ENCODE measurements around the gene CNTNAP5.

Gene CNTNAP5

GRCh38 chr2:124485659-124486058 lies 460.6 kb downstream of the CNTNAP5 start:
- no peak for DNase-seq

GRCh38 chr2:124489686-124490085 lies 464.6 kb downstream of the CNTNAP5 start:
- no peak for DNase-seq

DNA sequence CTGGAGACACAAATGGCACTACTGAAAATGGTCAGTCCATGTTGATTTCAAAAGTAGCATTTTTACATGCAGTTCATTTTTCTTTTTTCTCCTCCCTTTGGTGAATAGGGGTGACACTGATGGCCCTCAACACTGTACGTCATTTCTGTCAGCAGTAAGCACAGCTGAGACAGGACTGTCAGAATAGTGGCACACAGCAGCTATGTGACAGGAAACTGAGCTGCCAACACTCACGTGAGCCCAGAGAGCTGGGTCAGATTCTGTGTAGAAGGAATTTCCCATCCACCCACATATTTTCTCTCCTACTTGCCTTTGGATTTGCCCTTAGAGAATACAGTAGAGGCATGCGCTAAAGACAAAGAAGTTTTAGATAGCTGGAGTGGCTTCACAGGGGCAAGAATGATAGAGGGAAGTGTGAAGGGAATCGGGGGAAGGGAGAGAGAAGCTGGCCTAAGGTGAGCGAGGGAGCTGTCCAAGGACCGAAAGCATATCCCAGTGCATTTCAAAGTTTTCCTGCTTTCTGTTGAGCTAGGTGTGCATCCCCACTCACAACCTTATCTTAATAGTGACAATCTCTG lies 476.6 kb downstream of the CNTNAP5 start:
- no peak for DNase-seq

DNA sequence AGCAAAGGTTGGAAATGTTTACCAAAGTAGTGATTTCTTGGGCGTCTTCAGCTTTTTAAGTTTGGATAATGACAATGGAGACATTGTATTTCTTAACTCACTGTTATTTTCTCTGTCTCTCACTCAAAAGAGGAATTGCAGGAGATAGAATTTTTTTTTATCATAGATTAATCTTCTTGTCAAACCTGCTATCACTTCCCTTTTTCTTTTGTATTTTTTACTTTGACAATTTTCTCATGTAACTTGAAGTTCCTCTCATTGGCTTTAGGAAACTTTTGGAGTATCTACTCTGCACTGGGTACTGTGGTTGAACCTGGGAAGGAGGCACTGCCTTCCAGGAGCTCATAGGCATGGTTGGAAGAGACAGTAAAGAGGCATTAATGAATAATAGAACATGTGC lies 489.1 kb downstream of the CNTNAP5 start:
- DNase-seq = no peak

DNA sequence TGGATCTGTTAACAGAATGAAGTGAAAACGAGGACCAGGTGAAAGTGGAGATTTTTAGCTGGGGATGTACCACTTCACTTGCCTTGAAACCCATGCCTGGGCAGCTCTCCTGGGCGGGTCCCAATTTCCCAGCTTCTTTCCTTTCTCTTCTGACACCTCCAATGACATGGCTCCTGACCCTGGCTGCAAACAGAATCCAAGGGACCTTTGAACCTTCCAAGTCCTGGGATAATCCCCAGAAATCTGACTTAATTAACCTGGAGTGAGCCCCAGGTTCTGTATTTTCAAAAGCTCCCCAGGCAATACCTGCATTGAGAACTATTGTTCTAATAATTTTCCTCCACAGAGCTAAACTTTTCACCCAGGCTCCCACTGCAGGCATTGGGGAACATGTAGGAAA lies 495.9 kb downstream of the CNTNAP5 start:
- DNase-seq = no peak

- DNase-seq = no peak
Measured at GRCh38 chr2:124523096-124523495, 498.0 kb downstream of the CNTNAP5 start.

DNA sequence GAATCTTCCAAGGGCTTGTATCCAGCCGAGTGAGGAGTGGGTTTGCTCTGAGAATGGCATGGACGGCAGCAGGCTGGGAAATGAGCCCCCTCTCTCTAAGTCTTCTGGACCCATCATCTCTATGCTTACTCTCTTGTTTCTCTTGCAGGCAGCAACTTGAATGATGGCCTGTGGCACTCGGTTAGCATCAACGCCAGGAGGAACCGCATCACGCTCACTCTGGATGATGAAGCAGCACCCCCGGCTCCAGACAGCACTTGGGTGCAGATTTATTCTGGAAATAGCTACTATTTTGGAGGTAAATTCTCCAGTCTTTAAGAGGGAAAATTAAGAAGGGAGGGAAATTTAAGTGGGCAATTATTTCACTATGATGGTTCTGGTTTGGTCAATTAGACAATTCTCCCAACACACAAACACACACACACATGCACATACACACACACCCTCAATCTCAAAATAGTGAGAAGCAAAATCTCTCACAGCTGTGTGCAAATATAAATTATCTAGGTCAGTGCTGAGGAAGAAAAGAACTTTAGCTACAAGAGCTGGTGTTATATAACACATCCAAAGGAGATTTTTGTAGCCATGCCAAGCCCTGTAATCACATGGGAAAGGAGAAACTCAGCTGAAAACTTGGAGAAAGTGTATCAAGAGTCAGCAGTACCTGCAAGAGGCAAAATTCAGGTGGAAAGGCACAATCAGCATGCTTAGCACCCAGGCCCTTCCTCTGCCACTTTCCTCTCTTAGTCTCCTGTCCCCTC lies 499.2 kb downstream of the CNTNAP5 start:
- DNase-seq = no peak

- no peak for DNase-seq
Measured at GRCh38 chr2:124526221-124526620, 501.1 kb downstream of the CNTNAP5 start.

DNA sequence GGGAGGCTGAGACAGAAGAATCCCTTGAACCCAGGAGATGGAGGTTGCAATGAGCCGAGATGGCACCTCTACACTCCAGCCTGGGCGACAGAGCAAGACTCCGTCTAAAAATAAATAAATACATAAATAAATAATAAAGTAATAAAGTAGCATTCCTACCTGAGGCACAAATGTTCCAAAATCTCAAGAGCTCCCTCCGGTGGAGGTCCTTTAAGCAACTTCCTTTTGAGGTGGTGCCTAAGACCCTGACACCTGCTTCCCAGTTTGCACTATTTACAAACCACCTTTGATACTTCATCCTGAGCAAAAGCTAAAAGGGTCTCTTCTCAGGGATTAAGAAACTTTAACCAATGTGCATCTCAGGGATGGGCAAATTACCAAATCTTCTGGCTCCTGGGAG lies 505.1 kb downstream of the CNTNAP5 start:
- DNase-seq = no peak

- no peak for DNase-seq
Measured at GRCh38 chr2:124533226-124533954, 508.3 kb downstream of the CNTNAP5 start.

DNA sequence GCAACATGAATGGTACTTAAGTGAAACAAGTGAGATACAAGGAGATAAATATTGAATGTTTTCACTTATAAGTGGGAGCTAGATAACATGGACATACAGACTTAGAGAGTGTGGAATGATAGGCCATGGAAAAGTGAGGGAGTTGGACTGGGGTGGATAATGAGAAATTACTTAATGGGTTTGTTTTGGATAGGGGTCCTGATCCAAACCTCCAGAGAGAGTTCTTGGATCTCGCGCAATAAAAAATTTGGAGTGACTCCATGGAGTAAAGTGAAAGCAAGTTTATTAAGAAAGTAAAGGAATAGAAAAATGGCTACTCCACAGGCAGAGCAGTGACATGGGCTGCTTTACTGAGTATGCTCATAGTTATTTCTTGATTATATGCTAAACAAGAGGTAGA lies 508.9 kb downstream of the CNTNAP5 start:
- DNase-seq = no peak

DNA sequence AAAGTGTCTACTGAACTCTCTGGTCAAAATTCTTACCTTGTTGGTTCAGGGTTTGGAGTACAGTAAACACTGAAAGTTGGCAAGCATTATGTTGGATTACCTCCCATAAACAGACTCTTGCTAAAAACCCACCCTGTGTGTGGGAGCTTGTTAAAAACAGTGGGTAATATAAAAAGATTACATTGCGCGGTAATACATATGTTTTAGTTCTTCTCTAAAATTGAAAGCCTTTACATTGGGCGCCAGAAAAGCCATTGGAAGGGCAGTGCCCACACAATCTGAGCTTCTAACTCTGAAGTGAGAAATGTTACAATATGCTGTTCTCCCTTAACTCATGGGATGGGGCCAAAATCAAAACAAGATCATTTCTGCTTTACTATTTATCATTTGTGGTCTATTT lies 510.7 kb downstream of the CNTNAP5 start:
- DNase-seq = no peak

- DNase-seq = no peak
Measured at GRCh38 chr2:124536591-124536990, 511.5 kb downstream of the CNTNAP5 start.

DNA sequence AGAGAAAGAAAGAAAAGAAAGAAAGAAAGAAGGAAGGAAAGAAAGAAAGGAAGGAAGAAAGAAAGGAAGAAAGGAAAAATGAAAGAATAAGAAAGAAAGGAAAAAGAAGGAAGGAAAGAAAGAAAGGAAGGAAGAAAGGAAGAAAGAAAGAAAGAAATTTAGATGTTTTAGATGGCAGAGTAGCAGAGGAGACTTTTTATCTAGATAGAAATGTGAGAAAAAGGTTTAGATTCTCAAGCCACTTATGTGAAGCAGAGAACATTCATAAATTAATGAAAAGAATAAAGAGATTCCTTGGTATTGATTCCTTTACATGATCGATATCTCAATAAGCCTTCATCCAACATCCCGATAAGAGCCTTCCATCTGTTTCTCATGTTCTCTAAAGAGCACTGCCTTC lies 513.5 kb downstream of the CNTNAP5 start:
- DNase-seq = no peak

GRCh38 chr2:124540805-124541204 lies 515.7 kb downstream of the CNTNAP5 start:
- no peak for DNase-seq

DNA sequence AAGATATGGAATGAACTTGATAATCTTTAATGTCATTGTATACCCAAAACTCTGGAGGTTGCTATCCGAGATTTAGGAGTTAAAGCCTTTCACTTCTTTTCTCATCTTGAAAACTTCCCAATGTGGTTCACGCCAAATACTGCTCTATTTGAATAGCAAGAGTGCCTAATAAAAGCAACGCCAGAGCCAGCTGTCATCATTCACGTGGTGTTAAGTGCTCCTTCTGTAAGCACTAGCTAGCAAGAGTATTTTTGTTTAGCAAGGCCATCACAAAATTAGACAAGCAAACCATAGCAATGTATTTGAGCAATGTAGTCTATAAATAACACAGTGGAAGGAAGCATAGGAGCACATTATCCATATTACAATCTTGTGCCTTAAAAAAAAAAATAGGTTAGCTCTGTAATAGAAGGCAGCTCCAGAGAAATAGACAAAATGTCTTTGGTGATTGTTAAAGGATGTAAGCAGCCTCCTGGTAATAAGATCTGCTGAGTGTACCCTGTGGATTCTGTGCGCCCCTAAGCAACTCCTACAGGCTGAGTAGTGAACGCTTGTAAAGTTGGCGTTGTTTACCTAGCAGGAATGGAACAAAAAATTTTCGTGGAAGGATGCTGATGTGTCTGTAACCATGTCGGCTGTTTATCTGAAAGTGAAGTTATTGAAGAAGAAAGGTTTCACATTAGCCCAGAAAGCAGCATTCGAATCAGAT lies 518.0 kb downstream of the CNTNAP5 start:
- DNase-seq = peak; percentile 74

GRCh38 chr2:124547700-124548099 lies 522.6 kb downstream of the CNTNAP5 start:
- DNase-seq = no peak

DNA sequence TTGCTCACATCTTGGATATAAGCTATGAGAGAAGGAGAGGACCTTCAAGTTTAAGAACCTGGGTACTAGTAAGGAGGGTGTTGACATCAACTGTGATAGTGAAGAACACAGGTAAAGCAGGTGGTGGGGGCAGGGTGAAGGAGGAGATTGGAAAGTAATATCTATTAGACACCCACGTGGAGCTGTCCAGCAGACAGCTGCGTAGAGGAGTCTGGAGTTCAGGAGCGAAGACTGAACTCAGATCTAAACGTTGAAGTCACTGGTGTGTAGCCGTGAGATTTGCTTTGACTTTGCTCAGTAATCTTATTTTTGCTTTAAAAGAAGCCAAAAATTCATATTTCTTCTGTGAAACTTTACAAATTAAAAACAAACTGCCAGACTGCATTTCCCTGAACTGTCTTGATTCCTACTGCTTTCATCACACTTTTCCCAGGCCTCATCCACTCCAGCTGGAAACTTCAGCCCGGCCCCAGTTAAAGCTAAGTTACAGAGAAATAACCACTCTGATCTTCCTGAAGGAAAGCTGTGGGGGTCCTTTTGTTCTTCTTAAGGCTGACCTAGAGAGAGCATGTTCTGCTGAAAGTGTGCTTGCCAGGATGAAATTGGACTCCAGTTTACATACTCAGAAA lies 533.3 kb downstream of the CNTNAP5 start:
- DNase-seq = no peak

DNA sequence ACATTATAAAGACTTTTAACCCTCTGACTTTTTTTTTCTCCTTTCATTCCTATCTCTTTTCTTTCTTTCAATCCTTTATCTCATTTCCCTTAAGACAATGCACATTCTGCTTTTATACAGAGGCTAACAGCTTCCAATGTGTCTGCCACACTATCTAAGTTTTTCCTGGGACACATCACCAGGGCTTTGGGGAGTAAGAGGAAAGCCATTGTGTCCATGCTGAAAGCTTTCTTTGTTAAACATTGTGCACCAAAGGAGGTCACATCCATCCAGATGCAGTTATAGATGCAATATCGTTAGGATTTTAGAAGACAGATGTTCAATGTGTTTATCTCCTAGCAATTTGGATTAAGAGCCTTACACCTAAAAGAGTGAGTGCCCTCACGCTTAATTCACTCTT lies 534.1 kb downstream of the CNTNAP5 start:
- DNase-seq = no peak

DNA sequence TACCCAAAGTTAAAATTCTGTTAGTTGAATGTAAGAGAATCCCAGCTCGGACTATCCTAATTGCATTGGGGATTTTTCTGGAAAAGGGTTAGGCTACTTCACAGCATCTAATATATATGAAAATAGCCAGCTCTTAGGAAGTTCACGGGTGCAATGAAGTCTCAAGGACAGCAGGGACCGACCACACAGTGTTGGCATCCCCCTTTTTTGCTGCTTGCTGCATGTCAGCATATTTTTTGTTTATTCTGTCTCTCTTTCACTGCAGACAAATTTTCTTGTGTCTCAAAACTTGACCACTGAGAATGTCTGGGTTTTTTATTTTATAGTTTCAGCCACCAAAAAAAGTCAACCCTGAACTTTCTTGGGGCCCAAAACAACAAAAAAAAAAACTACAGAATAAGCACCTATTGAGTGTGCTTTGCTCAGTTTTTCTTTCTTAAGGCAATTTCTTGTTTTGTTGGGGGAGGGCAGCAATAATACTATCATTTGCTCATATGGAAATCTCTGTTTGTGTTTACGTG lies 535.6 kb downstream of the CNTNAP5 start:
- DNase-seq = no peak

GRCh38 chr2:124561486-124561885 lies 536.4 kb downstream of the CNTNAP5 start:
- no peak for DNase-seq

- DNase-seq = no peak
Measured at GRCh38 chr2:124563426-124563825, 538.3 kb downstream of the CNTNAP5 start.

- peak; percentile 78 for DNase-seq
Measured at GRCh38 chr2:124566518-124566970, 541.5 kb downstream of the CNTNAP5 start.

Measured in NCI-H345 (cell line).